A673 (cell line): ENCODE measurements around the gene CELF1. TPM values are rescaled to one million over a fixed set of nuclear protein-coding genes. Genes with fewer than 3 reads are reported as not detected.

Experiments used
- BruUV-seq: library from RNA; stranded (reverse); fragments of 400-500 nt; replicated peaks from 2 replicates; lab custom pipeline; 2021; lab: Mats Ljungman, UMichigan
- CTCF ChIA-PET: fragments of 300-600 bp; sonication (Branson Sonifier 250); formaldehyde crosslinking; loops from one replicate; lab custom pipeline; 2022; ENCODE audit warnings: antibody characterized with exemption; lab: Charles Lee
- POLR2A ChIA-PET: fragments of 300-600 bp; sonication (Branson Sonifier 250); formaldehyde crosslinking; loops from one replicate; lab custom pipeline; 2022; ENCODE audit warnings: antibody characterized with exemption; ENCODE audit not compliant: low non-redundant PET; lab: Charles Lee
- DNase-seq: peaks from one replicate; pipeline ENCODE4 v3.0.0-alpha.2; 2015; ENCODE audit warnings: low spot score
- H3K27ac ChIP-seq: fragments of 200-600 bp; sonication (generic); 2 replicates; pipeline ENCODE4 v1.5.1; 2016; ENCODE audit warnings: mixed run types, low read depth, mild to moderate bottlenecking, mixed read lengths, antibody characterized with exemption, low read length; ENCODE audit not compliant: poor library complexity, severe bottlenecking
- H3K27me3 ChIP-seq: fragments of 200-600 bp; sonication (generic); replicated peaks from 2 replicates; pipeline ENCODE4 v1.6.1; 2017; ENCODE audit warnings: mixed run types, low read depth, mild to moderate bottlenecking, mixed read lengths, antibody characterized with exemption, low read length; ENCODE audit not compliant: insufficient read depth, poor library complexity
- H3K36me3 ChIP-seq: fragments of 200-600 bp; sonication (generic); 2 replicates; pipeline ENCODE4 v1.6.1; 2016; ENCODE audit warnings: mixed run types, mild to moderate bottlenecking, mixed read lengths, antibody characterized with exemption, low read length; ENCODE audit not compliant: insufficient read depth, poor library complexity, severe bottlenecking
- H3K4me1 ChIP-seq: fragments of 200-600 bp; sonication (generic); 2 replicates; pipeline ENCODE4 v1.6.1; 2017; ENCODE audit warnings: mixed run types, mild to moderate bottlenecking, mixed read lengths, antibody characterized with exemption, low read length; ENCODE audit not compliant: insufficient read depth, poor library complexity, severe bottlenecking
- H3K4me3 ChIP-seq: fragments of 200-600 bp; sonication (generic); 2 replicates; pipeline ENCODE4 v1.5.1; 2016; ENCODE audit warnings: low read depth, mixed run types, mild to moderate bottlenecking, mixed read lengths, low read length; ENCODE audit not compliant: poor library complexity, severe bottlenecking
- H3K9me3 ChIP-seq: fragments of 200-600 bp; sonication (generic); 2 replicates; pipeline ENCODE4 v1.6.1; 2016; ENCODE audit warnings: mixed run types, low read depth, mild to moderate bottlenecking, mixed read lengths, antibody characterized with exemption, low read length; ENCODE audit not compliant: poor library complexity, severe bottlenecking
- CTCF ChIP-seq: fragments of 300-800, 200-600 bp; sonication (generic); conservative IDR thresholded peaks from 2 replicates; pipeline ENCODE4 v1.5.1; 2017; ENCODE audit warnings: low read depth, mild to moderate bottlenecking, antibody characterized with exemption, low read length, moderate library complexity, mixed read lengths
- EZH2 ChIP-seq: fragments of 200-600 bp; sonication (generic); IDR thresholded peaks from 2 replicates; pipeline ENCODE4 v1.6.1; 2017; ENCODE audit warnings: borderline replicate concordance, low read depth, mild to moderate bottlenecking, mixed read lengths, antibody characterized with exemption, low read length; ENCODE audit not compliant: poor library complexity, severe bottlenecking
- intact Hi-C: fragments of 100-400 bp; cut with micrococcal nuclease; formaldehyde crosslinking; loops from one replicate; pipeline ENCODE4 v1.10.0; 2022; ENCODE audit not compliant: unreplicated experiment
- total RNA-seq: library from RNA; stranded (reverse); gene quantifications from 2 replicates; pipeline ENCODE4 v1.2.3, GENCODE V29; 2021

The CELF1 gene
- total RNA-seq, 1 experiment from 2014 or later = 257 TPM

- no TSS peak for BruUV-seq
- Histone ChIP-seq H3K36me3 (no peaks in the 10 kb centered on the region), H3K4me1 (no peaks in the 10 kb centered on the region), H3K9me3 (no peaks in the 10 kb centered on the region), H3K27me3 (no peaks in the 10 kb centered on the region), H3K4me3 (no peak overlapping the region), H3K27ac (no peak overlapping the region)
- TF ChIP-seq CTCF = no peak
- no peak for TF ChIP-seq EZH2
- no peak for DNase-seq
- POLR2A ChIA-PET = no interaction called here
- CTCF ChIA-PET = no interaction called here
- intact Hi-C loops = no loop called here
Observed at GRCh38 chr11:47446833-47447232, 106.1 kb downstream of the CELF1 start.

- no peaks in the 10 kb centered on the region for H3K4me1 ChIP-seq
- ChIA-PET POLR2A (no interaction called here), CTCF (interaction anchor here (0.6 to 0.7 kb wide), 2 partner anchors 21 to 33 kb away, joined by 3 read pairs; no protein-coding TSS in a partner anchor)
- H3K27me3 ChIP-seq = no peaks in the 10 kb centered on the region
- no peaks in the 10 kb centered on the region for H3K9me3 ChIP-seq
- H3K36me3 ChIP-seq = no peaks in the 10 kb centered on the region
- TF ChIP-seq CTCF (no peak), EZH2 (no peak)
- intact Hi-C loops = no loop called here
- BruUV-seq = no TSS peak
- no peak overlapping the region for H3K4me3 ChIP-seq
- H3K27ac ChIP-seq = no peak overlapping the region
- DNase-seq = no peak
Observed at GRCh38 chr11:47445840-47446239, 107.1 kb downstream of the CELF1 start.

GRCh38 chr11:47443817-47444216 is 109.1 kb downstream of the CELF1 start:
- no peak overlapping the region for H3K4me3 ChIP-seq
- CTCF ChIA-PET = interaction anchor here (0.8 kb wide), 1 partner anchor 9 kb away, joined by 5 read pairs; no protein-coding TSS in a partner anchor
- no peaks in the 10 kb centered on the region for H3K27me3 ChIP-seq
- no peaks in the 10 kb centered on the region for H3K9me3 ChIP-seq
- TF ChIP-seq EZH2 = no peak
- no peak for TF ChIP-seq CTCF
- no TSS peak for BruUV-seq
- POLR2A ChIA-PET = interaction anchor here (0.7 kb wide), 1 partner anchor 42 kb away, joined by 8 read pairs; no protein-coding TSS in a partner anchor
- H3K27ac ChIP-seq = no peak overlapping the region
- no peak for DNase-seq
- H3K4me1 ChIP-seq = no peaks in the 10 kb centered on the region
- intact Hi-C loops = no loop called here
- no peaks in the 10 kb centered on the region for H3K36me3 ChIP-seq
